Muscle of back (tissue), 11 donors: ENCODE measurements around the gene ACOXL. TPM values are rescaled to one million over a fixed set of nuclear protein-coding genes. Genes with fewer than 3 reads are reported as not detected.

Source experiments
- DNase-seq, 3 donors: peaks; one replicate each; pipeline versions ENCODE4 v3.0.0 to v3.0.0-alpha.2; 2013
- polyA plus RNA-seq, 10 donors: library from polyadenylated mRNA; unstranded; fragments of 120-200 nt; gene quantifications; one replicate each; pipeline ENCODE4 v1.2.1, GENCODE V29; 2013; ENCODE audit not compliant: insufficient read length in 10 of 10

Gene ACOXL
- polyA plus RNA-seq, 10 donors: 0.09 to 0.53 (median 0.18) TPM

DNA sequence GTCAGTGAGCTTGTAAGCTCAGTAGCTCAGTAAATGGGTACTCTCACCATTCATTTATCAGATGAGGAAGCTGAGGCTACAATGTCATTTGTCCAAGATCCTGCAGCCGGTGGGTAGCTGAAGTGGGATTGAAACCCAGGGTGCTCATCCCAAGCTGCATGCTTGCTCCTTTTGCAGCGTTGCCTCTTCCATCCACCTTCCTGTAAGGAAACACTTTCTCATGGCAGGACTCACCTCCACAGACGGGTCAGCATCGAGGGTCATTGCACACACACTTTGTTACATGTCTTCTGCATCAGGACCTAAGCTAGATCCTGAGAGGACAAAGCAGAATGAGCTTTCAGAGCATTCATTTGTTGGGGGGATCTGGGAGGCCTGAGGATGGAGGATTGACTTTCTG is 60.7 kb downstream of the ACOXL start:
- DNase-seq: no peak

DNA sequence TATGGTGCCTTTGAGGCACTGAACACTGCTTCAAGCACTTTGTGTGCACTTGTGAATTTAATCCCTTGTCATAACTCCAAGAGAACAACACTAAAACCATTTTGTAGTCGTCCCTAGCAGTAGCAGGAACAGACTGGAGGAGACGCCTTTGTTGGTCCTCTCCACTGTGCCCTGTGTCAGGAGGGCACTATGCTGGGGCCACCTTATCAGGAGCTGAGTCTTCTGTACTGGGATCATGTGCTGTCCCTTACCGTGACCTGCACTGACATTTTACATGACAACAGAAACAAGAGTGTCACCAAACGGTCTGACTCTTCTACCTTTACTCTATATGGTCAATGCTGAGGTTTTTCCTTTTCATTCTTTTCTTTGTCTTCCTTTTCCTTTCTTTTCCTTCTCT is 62.0 kb downstream of the ACOXL start:
- no peak for DNase-seq

DNA sequence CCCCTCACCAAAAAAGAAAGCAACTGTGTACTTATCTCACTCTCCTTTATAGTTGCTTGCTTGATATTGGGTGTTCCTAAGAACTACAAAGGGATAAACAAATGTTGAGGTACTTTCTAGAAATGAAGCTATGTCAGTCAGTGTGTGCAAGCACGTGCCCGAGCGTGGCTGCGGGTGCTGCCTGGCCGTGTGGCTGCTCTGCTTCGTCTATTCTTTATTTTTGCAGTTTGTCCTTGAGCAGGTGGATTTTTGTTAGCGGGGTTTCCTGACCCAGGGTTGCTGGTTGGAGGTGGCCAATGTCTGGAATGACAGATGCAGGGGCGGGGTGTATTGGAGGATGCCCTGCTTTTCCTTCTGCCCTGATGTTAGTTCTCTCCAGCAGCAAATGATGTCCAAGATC is 62.6 kb downstream of the ACOXL start:
- DNase-seq: no peak

DNA sequence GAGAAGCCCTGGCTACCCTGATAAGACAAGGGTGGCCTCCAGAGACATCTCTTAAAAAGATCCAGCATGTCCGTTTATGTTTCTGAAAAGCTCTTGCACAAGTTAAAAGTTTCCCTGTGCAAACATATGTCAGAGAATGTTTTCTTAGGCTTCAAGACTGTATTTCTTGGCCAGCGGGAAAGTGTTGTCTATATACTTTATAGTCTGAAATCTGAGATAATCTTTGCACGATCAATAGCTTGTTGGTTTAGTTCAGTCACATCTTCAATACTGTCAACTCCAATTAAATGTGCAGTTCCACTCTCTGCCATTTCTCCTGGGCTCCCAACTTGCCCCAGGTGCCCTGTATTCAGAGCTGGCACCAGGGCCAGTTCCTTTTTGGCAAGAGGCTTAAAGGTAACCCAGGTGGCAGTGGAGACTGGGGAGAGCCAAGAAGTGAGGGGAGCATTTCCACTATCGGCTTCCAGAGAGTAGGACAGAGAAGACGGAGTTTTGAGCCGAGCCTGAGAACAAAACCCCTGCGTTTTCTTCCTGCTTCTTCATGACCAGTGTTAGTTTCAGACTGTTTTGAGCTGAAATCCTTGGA is 64.4 kb downstream of the ACOXL start:
- peak in 1 of 3 donors; percentile 30 for DNase-seq

DNA sequence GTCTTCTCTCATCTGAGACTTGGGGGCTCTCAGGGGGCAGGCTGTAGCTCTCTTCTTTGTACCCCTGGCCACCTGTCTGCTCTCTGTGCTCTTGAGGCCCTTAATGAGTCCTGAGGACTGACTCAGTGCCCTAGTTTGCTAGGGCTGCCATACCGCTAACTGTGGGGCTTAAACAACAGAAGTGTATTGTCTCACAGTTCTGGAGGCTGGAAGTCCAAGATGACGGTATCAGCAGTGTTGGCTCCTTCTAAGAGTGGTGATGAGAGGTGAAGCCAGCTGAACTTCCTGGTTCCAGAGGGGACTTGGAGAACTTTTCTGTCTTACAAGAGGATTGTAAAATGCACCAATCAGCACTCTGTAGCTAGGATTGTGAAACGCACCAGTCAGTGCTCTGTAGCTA is 67.0 kb downstream of the ACOXL start:
- DNase-seq: no peak

DNA sequence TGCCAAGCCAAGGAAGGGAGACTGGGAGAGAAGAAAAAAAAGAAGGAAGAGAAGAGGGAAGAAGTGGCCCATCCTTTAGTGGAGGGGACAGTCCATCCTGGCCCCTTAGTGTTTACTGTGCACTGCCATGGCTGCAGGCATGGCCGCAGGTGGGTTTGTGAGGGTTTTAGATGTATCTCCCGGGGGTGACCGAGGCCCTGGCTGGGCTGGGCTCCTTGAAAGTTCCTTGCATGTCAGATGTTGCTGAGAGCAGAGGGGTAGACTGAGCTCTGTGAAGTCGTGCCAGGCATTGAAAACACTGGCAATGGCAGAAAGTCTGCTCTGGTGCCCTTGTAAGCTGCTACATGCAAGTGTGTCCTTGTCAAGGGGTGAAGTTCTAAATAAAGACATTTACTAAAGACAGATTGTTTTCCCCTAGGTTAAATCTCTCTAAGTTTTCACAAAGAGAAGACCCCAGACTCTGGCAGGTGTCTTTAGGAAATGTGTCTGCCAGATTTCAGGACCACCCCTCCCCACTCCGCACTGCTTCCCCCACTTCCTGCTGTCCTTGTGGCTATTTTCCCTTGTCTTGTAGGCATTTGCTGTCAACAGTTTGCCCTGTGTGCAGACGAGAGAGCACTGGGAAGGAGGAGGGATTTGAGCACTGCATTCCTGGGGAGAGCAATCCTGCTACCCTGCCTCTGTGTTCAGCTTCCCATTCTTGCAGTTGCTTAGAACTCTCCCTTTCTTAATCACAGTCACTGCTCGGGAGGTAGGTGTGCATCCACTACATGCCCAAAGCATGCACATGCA is 68.4 kb downstream of the ACOXL start:
- no peak for DNase-seq

DNA sequence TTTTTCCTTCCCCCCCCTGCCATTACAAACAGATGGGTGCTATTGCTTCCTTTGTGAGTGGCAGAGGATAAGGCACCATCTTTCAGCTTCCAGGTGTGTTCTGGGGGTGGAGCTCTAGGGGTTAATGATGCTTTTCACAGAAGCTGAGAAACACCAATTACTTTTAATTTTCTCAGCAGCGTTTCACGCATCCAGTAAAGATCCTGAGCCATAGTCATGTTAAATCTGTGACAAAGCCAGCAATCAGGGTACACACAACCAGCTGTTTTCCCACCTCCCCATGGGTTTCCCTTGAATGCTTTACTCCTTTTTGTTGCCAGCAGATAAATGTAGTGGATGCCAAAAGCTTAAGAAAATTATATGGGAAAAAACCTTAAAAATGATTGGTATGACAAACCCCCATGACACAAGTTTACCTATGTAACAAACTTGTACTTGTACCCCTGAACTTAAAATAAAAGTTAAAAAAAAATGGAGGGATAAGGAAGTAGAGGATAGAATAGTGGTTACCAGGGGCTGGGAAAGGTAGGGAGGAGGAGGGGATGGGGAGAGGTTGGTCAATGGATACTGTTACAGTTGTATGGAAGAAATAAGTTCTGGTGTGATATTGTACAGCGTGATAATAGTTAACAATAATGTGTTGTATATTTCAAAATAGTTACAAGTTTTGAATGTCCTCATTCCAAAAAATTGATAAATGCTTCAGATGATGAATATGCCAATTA is 70.0 kb downstream of the ACOXL start:
- no peak for DNase-seq

DNA sequence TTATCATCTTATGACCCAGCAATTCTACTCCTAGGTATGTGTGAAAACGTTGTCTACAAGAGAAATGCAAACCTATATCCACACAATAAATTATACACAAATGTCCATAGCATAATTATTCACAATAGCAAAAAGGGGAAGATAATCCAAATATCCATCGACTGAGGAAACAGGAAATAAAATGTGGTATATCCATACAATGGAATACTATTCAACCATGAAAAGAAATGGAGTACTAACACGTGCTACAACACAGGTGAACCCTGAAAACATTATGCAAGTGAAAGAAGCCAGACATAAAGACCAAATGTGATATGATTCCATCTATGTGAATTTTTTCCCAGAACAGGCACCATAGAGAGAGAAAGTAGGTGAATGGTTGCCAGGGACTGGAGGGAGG is 72.1 kb downstream of the ACOXL start:
- DNase-seq: no peak

DNA sequence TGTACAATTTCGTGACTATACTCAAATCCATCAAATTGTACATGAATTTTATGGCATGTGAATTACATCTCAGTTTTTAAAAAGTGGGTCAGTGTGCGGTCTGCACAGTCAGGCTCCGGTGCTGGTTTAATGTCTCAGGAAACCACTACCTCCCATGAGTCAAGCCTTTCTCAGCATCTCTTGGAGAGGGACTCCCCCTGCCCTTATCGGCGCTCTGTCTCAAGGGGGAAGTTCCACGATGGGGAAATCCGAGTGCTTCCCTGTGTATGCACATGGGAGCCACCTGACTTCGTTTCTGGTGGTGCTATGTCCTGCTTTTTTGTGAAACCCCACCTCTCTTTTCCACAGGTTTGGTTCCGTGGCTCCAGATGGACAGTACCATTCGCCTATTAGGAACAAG is 72.5 kb downstream of the ACOXL start:
- no peak for DNase-seq

DNA sequence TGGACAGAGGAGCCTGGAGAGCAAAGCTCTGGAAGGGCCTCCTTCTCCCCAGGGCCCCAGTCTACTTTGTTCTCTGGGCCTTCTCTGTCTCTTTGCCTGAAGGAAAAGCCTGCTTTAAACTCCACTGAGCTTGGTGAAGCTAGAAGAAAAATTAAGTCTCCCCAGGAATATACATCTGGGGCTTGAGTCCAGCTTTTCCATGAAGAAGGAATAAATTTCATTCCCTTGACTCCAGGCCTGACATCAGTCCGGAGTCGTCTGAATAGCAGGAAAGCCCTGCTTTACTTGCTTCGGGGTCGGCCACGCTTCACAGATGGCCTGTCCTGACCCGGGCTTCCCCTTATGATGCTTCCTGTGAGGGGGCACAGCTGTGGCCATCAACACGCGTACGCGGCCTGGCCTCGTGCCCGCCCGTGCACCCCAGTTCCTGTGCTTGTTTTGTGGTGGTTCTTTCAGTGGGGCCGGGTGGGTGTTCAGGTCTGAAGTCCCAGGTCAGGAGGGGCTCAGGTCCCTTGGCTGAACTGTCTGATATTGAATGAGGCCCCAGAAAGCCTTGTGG is 73.6 kb downstream of the ACOXL start:
- peak in 1 of 3 donors; percentile 74 for DNase-seq

DNA sequence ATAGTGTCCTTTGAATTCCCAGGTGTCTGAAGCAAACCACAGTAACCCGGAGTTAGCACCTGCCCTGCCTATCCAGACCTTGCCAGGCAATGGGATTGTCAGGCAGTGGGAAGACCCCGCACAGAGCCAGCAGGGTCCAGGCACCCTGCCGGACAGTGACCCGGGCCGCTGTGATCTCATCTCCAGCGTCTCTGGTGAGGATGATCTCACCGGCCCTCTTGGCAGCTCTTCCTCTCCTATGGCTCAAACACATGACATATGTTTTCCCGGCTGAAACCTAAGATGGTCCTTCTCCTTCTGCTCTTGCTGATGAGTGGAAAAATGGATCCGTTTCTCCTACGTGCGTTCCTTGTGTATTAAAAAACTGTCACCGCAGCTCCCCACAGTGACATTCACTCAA is 75.1 kb downstream of the ACOXL start:
- DNase-seq: peak; percentile 85 to 96 (median 94)

DNA sequence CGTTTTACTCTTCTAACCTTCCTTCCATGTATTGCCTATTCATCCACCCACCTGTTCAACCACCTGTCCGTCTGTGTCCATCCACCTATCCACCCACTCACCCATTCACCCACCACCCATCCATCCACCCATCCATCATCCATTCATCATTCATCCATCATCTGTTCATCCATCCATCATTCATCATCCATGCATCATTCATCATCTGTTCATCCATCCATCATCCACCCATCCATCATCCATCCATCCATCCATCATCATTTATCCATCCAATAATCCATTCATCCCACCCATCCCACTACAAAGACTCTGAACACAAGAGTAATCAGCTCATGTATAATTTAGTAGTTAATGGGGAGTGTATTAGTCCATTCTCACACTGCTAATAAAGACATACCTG is 78.0 kb downstream of the ACOXL start:
- no peak for DNase-seq

DNA sequence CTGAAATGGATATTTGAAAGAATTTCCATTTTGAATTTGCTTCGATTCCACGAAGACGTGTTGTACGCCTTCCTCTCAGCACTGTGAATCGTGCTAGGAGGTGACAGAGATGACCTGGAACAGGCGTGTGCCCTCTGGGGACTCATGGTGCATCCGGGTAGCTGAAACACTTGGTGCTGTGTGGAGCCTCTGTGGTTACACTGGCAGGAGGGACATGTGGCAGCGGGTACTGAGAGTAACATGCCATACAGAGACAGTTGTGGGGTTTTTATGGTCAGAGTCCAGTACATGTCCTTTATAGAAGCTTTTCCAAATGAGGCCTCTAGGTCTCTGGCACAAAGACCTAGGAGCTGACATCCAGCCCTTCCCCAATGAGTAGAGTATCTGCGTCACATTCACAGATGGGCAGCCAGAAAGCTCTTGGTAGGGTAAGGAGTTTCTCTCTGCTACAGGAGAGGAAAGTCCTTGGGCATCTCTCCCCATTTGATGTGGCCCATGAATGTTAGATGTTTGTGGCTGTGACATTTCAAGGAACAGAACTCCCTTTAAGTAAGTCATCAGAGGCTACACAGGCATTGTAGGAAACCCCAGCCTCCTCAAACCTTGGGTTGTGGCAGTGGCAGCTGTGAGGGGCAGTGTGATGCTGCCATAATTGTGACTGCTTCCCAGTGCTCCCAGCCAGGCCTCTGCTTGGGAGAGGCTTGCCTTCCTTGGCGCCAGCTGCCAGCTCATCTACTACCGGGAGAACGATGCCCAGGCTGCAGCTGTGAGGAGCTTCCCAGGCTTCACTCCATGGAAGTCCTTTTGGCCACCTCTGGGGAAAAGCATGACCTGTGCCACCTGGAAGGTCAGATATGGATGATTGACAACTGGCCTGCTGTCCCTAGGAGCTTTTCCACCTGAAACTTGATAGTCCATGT is 80.6 kb downstream of the ACOXL start:
- peak in 1 of 3 donors; percentile 45 for DNase-seq

DNA sequence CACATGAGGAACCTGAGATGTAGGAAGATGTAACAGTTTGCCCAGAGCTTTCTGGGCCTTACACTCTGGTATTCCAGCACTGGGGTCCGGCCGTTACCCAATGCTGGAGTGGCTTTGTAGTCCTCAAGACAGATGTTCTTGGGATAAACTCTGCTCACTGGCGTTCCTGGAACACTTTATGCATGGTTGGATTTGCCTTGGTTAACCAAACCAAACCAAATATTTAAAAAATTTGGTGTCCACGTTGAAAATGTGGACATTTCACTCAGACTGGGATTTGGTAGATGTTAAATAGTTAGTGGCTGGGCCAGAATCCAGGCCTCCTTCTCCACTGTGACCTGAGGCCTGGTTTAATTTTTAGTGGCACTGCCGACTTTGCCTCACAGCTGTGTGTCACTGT is 81.5 kb downstream of the ACOXL start:
- no peak for DNase-seq

DNA sequence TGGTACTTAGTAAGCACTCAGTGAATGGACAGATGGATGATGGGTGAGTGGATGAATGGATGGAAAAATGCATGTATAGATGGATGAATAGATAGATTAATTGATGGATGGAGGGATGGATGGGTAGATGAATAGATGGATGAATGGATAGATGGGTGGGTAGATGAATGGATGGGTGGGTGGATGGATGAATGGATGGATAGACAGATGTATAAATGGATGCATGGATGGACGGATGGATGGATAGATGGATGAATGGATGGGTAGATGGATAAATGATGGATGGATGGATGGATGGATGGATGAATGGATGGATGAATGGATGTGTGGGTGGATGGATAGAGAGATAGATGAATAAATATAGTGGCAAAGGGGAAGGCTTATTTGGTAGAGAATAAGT is 83.6 kb downstream of the ACOXL start:
- DNase-seq: no peak

DNA sequence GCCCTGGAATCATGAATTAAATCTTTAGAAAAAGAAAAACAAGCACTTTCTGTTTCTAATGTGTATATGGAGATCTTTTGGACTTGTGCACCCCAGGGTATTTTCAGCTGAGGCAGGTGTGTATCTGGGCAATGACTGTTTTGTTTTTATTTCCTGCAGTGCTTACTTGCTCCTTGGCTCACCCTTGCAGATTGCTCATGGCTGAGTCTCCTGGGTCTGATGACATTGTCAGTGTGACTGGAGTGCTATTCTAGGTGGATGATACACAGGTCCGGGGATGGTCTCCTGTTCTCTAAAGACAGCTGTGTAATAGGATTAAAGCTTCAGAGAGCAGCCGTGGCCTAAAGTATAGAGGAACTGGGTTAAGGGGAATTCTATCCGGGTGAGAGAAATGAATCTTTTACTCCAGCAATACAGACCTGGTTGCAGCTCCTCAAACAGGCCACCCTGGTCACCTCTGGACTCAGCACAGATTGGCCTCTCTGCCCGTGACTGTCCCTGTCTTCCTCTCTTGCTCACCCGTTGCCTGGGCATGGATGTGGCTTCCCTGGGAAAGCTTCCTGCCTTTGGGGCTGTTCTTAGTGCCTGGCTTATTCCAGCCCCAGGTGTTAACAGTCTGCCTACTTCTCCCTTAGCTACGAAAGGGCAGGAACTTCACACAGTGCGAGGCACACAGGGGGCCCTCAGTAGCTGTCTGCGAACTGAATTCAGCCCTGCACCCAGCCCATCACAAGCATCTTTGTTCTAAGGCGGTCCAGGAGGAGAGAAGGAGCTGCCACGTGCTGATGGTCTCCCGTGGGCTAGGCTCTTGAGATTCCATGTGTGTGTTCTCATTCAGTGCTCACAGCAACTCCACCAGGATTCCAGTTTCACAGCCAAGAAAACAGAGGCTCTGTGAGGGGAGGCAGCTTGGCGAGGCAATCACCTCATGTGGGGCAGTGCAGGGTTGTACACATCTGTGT is 84.3 kb downstream of the ACOXL start:
- DNase-seq: peak in 1 of 3 donors; percentile 44

DNA sequence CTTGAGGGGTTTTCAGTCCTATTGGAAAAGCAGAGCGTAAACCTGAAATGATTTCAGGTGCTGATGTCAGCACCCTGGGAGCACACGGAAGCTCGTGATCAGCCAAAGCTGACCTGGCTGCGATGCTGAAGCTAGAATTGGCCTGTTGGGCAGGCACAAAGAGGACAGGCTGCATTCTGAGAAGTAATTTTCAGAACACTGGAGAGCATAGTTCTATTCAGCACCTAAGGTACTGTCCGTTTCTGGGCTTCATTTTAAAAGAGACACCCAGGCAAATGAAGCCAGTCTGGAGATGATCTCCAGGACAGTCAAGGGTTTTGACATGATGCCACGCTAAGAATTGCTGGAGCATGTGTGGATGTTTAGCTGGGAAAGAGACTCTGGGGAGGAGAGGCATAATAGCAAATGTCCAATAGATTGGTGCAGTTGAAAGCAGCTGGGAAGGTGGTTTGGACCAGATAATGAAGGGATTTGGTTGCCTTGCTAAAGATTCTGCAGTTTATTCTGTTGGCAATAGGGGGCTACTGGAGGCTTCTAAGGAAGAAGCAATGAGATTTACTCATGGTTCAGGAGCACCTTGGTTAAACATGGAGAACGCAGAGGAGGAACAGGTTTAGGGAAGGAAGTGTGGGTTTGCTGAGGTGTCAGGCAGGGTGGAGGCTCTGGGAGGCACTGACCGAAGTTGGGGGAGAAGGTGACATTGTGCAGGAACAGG is 86.6 kb downstream of the ACOXL start:
- DNase-seq: no peak

DNA sequence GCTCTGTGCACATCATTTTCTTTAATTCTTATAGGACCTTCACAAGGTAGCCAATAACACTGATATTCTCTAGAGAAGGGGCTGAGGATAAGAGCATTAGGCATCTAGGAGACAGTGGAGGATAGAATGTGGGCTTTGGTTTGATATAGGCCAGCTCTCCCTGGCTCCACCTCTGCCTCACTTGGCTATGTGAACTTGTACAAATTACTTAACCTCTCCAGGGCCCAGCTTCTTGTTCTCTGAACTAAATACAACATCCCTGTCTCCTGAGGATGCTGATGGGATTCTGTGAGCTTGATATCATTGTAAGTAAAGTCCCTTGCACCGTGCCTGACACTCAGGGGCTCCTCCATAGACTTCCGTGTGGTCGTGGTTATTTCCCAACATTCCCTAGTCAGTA is 87.3 kb downstream of the ACOXL start:
- DNase-seq: no peak

DNA sequence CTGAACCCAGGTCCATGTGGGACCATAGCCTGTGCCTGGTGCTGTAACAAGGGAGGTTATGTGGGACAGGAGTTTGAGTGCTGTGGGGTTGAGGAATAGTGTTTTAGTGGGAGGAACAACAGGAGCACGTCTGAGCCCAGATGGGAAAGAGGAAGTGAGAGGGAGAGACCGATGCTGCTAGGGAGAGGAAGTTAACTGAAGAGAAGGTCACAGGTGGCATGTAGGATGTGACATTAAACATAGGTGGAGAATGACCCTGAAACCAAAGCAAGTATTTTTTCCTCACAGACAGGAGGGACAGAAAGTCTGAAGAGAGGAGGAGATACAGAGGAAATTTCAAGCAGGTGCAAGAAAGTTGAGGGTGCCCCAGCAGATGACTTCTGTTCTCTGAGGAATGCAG is 87.8 kb downstream of the ACOXL start:
- no peak for DNase-seq

DNA sequence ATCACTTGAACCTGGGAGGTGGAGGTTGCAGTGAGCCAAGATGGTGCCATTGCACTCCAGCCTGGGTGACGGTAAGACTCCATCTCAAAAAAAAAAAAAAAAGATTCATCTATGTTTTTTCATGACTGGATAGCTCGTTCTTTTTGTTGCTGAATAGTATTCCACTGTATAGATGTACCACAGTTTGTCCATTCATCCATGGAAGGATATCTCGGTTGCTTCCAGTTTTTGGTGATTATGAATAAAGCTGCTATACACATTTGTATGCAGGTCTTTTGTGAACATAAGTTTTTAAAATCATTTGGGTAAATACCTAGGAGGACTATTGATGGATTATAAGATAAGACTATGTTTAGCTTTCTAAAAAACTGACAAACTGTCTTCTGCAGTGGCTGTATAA is 90.8 kb downstream of the ACOXL start:
- DNase-seq: no peak
